Hair follicular keratinocyte (primary cell): ENCODE results near the gene CAMK4. TPM values are rescaled to one million over a fixed set of nuclear protein-coding genes. Genes with fewer than 3 reads are reported as not detected.

ENCODE experiments used
- total RNA-seq: library from RNA; depleted of rRNA; stranded (reverse); fragments of >200 nt; gene quantifications from 2 replicates; pipeline ENCODE4 v1.2.3, GENCODE V29; 2015

CAMK4 gene
- 1.0 and 2.9 TPM in 2 replicates for total RNA-seq

DNA sequence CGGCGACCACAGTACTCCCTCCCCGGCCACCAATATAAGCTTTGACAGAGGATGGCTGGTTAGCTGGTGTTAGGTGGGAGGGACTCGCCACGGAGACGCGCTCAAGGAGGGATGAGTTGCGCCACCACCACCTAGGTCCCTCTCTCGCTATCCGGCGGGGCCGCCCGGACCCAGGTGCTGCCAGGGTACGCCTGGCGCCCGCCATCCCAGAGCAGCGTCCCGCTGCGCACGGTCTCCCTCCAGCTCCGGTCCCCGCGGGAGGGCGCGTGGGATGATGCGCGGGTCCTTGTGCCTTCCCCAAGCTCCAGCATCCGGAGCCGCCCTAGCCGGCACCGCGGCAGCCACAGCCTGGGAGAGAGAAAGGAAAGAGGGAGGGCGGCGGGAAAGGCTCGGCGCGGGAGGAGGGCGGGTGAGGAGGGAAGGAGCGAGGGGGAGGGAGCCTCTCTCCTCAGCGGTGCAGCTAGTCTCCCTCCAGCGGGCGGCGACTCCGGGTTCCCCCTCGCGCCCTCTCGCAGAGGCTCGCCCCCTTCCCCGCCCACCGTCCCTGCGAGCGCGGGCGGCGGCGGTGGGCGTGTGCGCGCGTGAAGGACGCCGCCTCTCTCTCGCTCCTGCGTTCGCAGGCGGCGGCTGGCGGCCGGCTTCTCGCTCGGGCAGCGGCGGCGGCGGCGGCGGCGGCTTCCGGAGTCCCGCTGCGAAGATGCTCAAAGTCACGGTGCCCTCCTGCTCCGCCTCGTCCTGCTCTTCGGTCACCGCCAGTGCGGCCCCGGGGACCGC is at the start of gene CAMK4:
TSS of gene CAMK4 (plus strand) at position 598 of the 774 bp plus-strand sequence. CDS start at position 698, 100 bp downstream.

DNA sequence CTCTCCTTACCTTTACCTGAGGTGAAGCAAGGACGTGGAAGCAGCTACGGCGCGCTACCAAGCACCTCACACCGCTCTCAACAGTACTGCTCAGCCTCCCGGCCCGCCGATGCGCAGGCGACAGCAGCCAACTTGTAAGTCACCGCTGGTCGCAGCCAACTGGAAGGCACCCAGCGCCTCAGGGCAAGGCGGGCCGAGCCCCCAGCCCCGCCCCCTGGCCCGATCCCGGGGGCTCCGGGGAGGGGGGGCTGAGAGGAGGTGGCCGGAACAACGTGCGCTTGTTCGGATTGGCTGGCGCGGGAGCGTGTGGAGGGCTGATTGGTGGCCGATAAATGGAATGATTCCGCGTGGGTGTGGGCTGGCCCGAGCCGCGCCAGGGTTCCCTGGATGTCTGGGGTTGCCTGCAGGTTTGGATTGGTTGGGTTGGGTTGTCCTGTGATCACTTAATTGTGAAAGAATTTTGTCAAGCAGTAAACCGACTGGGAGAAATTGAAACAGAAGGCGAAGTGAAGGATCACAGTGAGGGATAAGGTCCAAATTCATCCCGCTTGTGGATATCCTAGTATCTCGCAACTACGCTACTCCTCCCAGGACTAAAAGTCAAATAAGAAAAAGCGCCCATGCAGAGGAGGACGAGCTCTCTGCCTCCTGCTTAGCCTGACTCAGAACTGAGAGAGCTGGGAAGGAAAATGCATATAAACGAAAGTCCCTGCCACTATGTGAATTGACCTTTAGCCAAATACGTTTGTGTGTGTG is 288.4 kb downstream of the CAMK4 start, which contains the start of gene STARD4:
TSS of gene STARD4 (minus strand) at position 161 of the 756 bp plus-strand sequence. CDS start 5,102 bp downstream, outside the sequence.

Other genes starting within 250 kb of the CAMK4 start
- 0.23 and 0.78 TPM in 2 replicates for gene TSLP, start 152.7 kb upstream of the CAMK4 start, total RNA-seq
- gene WDR36, start 132.0 kb upstream of the CAMK4 start, total RNA-seq = 24.8 and 35.3 TPM in 2 replicates